ENCODE data around the gene RABGAP1L. TPM values are rescaled to one million over a fixed set of nuclear protein-coding genes. Genes with fewer than 3 reads are reported as not detected.

The RABGAP1L gene
- total and polyA plus RNA-seq, 2 of the 8 experiments (the other 6 are each of a cell fraction or from before 2014, with no cell fraction given), result 33.3 to 156 TPM

- Histone ChIP-seq H3K14ac (ENCODE audit: insufficient read length) (no peak overlapping the region), H4K5ac (ENCODE audit: insufficient read length, low read depth, low read length) (no peak overlapping the region), H3K79me2 (ENCODE audit: control insufficient read depth in 1 of 2, insufficient read depth in 2 of 2, low read length in 2 of 2) (no peaks in the 10 kb centered on the region), H4K8ac (ENCODE audit: extremely low read depth, insufficient read depth, low read length) (no peak overlapping the region), H3K18ac (ENCODE audit: extremely low read depth, low read length) (no peak overlapping the region), H2AK5ac (ENCODE audit: low read depth, low read length) (no peak overlapping the region), H2BK12ac (ENCODE audit: low read depth, low read length) (no peak overlapping the region), H3K4ac (replicated peaks; ENCODE audit: insufficient read length, low read depth, low read length) (no peak overlapping the region), H4K20me1 (replicated peaks in 1 of 2; ENCODE audit: control insufficient read depth in 1 of 2, insufficient read depth in 2 of 2, low read length in 2 of 2) (no peaks in the 10 kb centered on the region), H2BK15ac (ENCODE audit: low read length) (no peak overlapping the region), H3K79me1 (ENCODE audit: low read depth, low read length) (no peaks in the 10 kb centered on the region), H3K4me3 (ENCODE audit: extremely low read depth in 1 of 4, insufficient read depth in 2 of 4, low read depth in 3 of 4, low read length in 4 of 4) (no peak overlapping the region), H3K36me3 (ENCODE audit: control insufficient read depth in 2 of 4, insufficient read depth in 4 of 4, low read length in 3 of 4) (no peaks in the 10 kb centered on the region), H3K23me2 (ENCODE audit: low read depth, low read length) (no peaks in the 10 kb centered on the region), H3K4me1 (replicated peaks in 1 of 4; ENCODE audit: control insufficient read depth in 3 of 4, insufficient read depth in 4 of 4, low read length in 3 of 4) (no peaks in the 10 kb centered on the region), H4K91ac (replicated peaks; ENCODE audit: insufficient read length, low read length) (no peak overlapping the region), H3K27ac (ENCODE audit: low read depth, low read length) (no peak overlapping the region), H2BK120ac (replicated peaks; ENCODE audit: low read depth, low read length) (no peak overlapping the region), H3K4me2 (ENCODE audit: insufficient read depth in 1 of 2, low read depth in 2 of 2, low read length in 2 of 2) (no peak overlapping the region), H3K27me3 (replicated peaks in 1 of 4; ENCODE audit: control insufficient read depth in 3 of 4, extremely low read depth in 1 of 4, insufficient read depth in 3 of 4, low read length in 3 of 4) (no peaks in the 10 kb centered on the region), H3K9me3 (ENCODE audit: insufficient read depth in 2 of 2, low read depth in 1 of 2, low read length in 1 of 2) (no peaks in the 10 kb centered on the region), H3K9ac (replicated peaks in 1 of 4; ENCODE audit: extremely low read depth in 1 of 4, low read depth in 3 of 4, low read length in 3 of 4) (no peak overlapping the region), H3K23ac (ENCODE audit: insufficient read length) (no peak overlapping the region), H2BK20ac (ENCODE audit: low read length) (no peak overlapping the region), H2BK5ac (ENCODE audit: low read depth, low read length) (no peak overlapping the region), H2AFZ (ENCODE audit: low read length) (no peak overlapping the region), H3K56ac (replicated peaks; ENCODE audit: insufficient read length, low read depth, low read length) (no peak overlapping the region)
- DNase-seq (ENCODE audit: low read depth in 1 of 2, low spot score in 2 of 2) (no peak), FAIRE-seq (no peak)
- CTCF ChIA-PET (ENCODE audit: partially characterized antibody), result interaction anchor here (1.1 kb wide), 1 partner anchor 49 kb away, joined by 3 read pairs; no protein-coding TSS in a partner anchor
- TF ChIP-seq BCL11A (IDR thresholded peaks at IDR 0.05; ENCODE audit: low read depth in 2 of 2, low read length in 2 of 2), result no peak
- no peak for TF ChIP-seq SP2 (IDR thresholded peaks at IDR 0.05; ENCODE audit: low read length)
- no peak for TF ChIP-seq BRCA1 (IDR thresholded peaks at IDR 0.05; ENCODE audit: low read depth, low read length)
- no peak for TF ChIP-seq FOSL1 (IDR thresholded peaks at IDR 0.05; ENCODE audit: insufficient read depth, low read depth, low read length)
- no peak for TF ChIP-seq EGR1 (IDR thresholded peaks at IDR 0.05; ENCODE audit: borderline replicate concordance, low read depth, low read length)
- no peak for TF ChIP-seq NANOG (IDR thresholded peaks at IDR 0.05; ENCODE audit: insufficient read depth, low read depth, low read length, poor library complexity, severe bottlenecking)
- TF ChIP-seq SRF (IDR thresholded peaks at IDR 0.05; ENCODE audit: low read depth, low read length), result no peak
- no peak for TF ChIP-seq YY1 (IDR thresholded peaks at IDR 0.05; ENCODE audit: low read depth, low read length)
- TF ChIP-seq RNF2 (IDR thresholded peaks at IDR 0.05; ENCODE audit: borderline replicate concordance, low read depth, low read length, missing control alignments, poor library complexity, severe bottlenecking), result no peak
- no peak for TF ChIP-seq CTBP2 (IDR thresholded peaks at IDR 0.05; ENCODE audit: borderline replicate concordance, insufficient read depth, insufficient read length, low read length)
- TF ChIP-seq BACH1 (IDR thresholded peaks at IDR 0.05; ENCODE audit: low read length), result no peak
- no peak for TF ChIP-seq CHD1 (IDR thresholded peaks at IDR 0.05; ENCODE audit: low read depth, low read length)
- TF ChIP-seq POLR2AphosphoS5 (IDR thresholded peaks at IDR 0.05; ENCODE audit: low read depth, low read length), result no peak
- 71% methylated on average over 2 of the region's 2 CpGs; no CpG with 5 or more reads in 1 of the 2 experiments for WGBS, 2 experiments (ENCODE audit: extremely low coverage in 1 of 2, insufficient coverage in 1 of 2, insufficient read length in 1 of 2, insufficient replicate concordance in 2 of 2, low coverage in 1 of 2, low lambda C conversion rate in 2 of 2, missing lambda C conversion rate in 1 of 2)
- POLR2A ChIA-PET (ENCODE audit: partially characterized antibody), result no interaction called here
Observed at GRCh38 chr1:174469052-174469451, 309.7 kb downstream of the RABGAP1L start.

Measured in H1 (cell line).